NB4 (cell line): ENCODE data around the gene TOPORS.

Source experiments
- MYC ChIP-seq: IDR thresholded peaks from 2 replicates; pipeline ENCODE4 v1.6.1; 2011; ENCODE audit warnings: low read depth, low read length
- POLR2A ChIP-seq: IDR thresholded peaks from 2 replicates; pipeline ENCODE4 v1.6.1; 2011; ENCODE audit warnings: mild to moderate bottlenecking; ENCODE audit not compliant: insufficient read length; ENCODE audit errors: extremely low read depth
- TF ChIP-seq, protein P1 (sequence below): IDR thresholded peaks from one replicate; pipeline ENCODE4 v1.5.1; 2012; ENCODE audit warnings: low read depth, low read length

DNA sequence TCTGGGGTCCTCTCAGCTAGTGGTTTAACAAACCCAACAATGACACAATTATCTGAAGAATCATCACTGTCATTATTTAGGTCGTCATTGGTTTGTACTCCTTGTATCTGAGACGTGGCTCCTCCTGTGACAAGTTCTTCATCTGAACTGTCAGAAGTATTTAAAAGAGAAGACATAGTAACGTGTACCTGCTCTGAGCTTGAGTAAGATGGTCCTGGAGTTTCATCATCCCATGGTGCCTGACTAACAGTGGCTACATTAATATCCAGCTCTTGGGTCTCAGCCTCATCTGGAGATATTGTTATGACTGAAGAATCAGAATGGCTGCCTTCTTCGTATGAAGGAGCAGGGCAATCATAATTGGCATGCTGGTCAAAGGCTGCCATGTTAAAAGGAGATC is 9.3 kb downstream of the TOPORS start:
- TF ChIP-seq, protein P1, sequence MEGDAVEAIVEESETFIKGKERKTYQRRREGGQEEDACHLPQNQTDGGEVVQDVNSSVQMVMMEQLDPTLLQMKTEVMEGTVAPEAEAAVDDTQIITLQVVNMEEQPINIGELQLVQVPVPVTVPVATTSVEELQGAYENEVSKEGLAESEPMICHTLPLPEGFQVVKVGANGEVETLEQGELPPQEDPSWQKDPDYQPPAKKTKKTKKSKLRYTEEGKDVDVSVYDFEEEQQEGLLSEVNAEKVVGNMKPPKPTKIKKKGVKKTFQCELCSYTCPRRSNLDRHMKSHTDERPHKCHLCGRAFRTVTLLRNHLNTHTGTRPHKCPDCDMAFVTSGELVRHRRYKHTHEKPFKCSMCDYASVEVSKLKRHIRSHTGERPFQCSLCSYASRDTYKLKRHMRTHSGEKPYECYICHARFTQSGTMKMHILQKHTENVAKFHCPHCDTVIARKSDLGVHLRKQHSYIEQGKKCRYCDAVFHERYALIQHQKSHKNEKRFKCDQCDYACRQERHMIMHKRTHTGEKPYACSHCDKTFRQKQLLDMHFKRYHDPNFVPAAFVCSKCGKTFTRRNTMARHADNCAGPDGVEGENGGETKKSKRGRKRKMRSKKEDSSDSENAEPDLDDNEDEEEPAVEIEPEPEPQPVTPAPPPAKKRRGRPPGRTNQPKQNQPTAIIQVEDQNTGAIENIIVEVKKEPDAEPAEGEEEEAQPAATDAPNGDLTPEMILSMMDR = no peak
- TF ChIP-seq POLR2A (no peak), MYC (no peak)
